SU-DHL-6 (cell line): ENCODE results near the gene RBM24.
"Not testable (repeated sequence)": the region's sequence is repeated elsewhere in the genome, so short reads cannot be mapped to it uniquely, and the experiment has no call there.

Source experiments
- H2AFZ ChIP-seq: fragments of 200-600 bp; sonication (generic); 2 replicates; pipeline ENCODE4 v1.6.1; 2014; ENCODE audit warnings: low read depth, mild to moderate bottlenecking, moderate library complexity, mixed read lengths, antibody characterized with exemption, low read length; ENCODE audit not compliant: severe bottlenecking
- H3F3A ChIP-seq: fragments of 200-600 bp; shearing (Covaris generic); 2 replicates; pipeline ENCODE4 v1.6.0; 2016; ENCODE audit warnings: antibody characterized with exemption, mild to moderate bottlenecking; ENCODE audit not compliant: insufficient read depth
- H3K27ac ChIP-seq: fragments of 200-600 bp; sonication (generic); 2 replicates; pipeline ENCODE4 v1.5.1; 2016; ENCODE audit warnings: low read depth, mild to moderate bottlenecking, low read length, moderate library complexity, mixed read lengths
- H3K27me3 ChIP-seq: fragments of 200-600 bp; sonication (generic), shearing (Covaris generic); 2 replicates; pipeline ENCODE4 v1.6.0; 2014; ENCODE audit warnings: mild to moderate bottlenecking, low read length
- H3K36me3 ChIP-seq: fragments of 200-600 bp; sonication (generic); 2 replicates; pipeline ENCODE4 v1.6.1; 2014; ENCODE audit warnings: mild to moderate bottlenecking, low read length, mixed read lengths
- H3K4me2 ChIP-seq: fragments of 300-600, 200-600 bp; shearing (Covaris generic), sonication (generic); 2 replicates; pipeline ENCODE4 v1.6.0; 2014; ENCODE audit warnings: low read length, low read depth, mild to moderate bottlenecking; ENCODE audit not compliant: poor library complexity, severe bottlenecking
- H3K4me3 ChIP-seq: fragments of 200-600 bp; sonication (generic); 2 replicates; pipeline ENCODE4 v1.5.1; 2014; ENCODE audit warnings: antibody characterized with exemption, low read length, mild to moderate bottlenecking, mixed read lengths; ENCODE audit not compliant: insufficient read depth, poor library complexity, severe bottlenecking
- H3K79me2 ChIP-seq: fragments of 200-600 bp; sonication (generic); 2 replicates; pipeline ENCODE4 v1.6.1; 2014; ENCODE audit warnings: mild to moderate bottlenecking, low read length, moderate library complexity; ENCODE audit not compliant: insufficient read depth
- H3K9ac ChIP-seq: fragments of 200-600 bp; sonication (generic); 2 replicates; pipeline ENCODE4 v1.7.0; 2014; ENCODE audit warnings: mild to moderate bottlenecking, low read length
- H3K9me2 ChIP-seq: fragments of 200-600 bp; sonication (generic); replicated peaks from 2 replicates; pipeline ENCODE4 v1.6.1; 2014; ENCODE audit warnings: low read length; ENCODE audit not compliant: insufficient read depth
- H3K9me3 ChIP-seq: fragments of 200-600 bp; sonication (generic); 2 replicates; pipeline ENCODE4 v1.6.1; 2014; ENCODE audit warnings: low read length, mixed read lengths; ENCODE audit not compliant: insufficient read depth
- H4K20me1 ChIP-seq: fragments of 200-600 bp; sonication (generic); 2 replicates; pipeline ENCODE4 v1.6.1; 2014; ENCODE audit warnings: low read depth, mild to moderate bottlenecking, antibody characterized with exemption, low read length, moderate library complexity, mixed read lengths
- CTCF ChIP-seq: fragments of 200-600 bp; sonication (generic); IDR thresholded peaks from one replicate; pipeline ENCODE4 v1.5.1; 2017; ENCODE audit warnings: antibody characterized with exemption, mild to moderate bottlenecking, low read length, moderate library complexity; ENCODE audit not compliant: insufficient read depth, poor library complexity, severe bottlenecking
- EZH2phosphoT487 ChIP-seq: fragments of 200-600 bp; sonication (generic), shearing (Covaris generic); conservative IDR thresholded peaks from 2 replicates; pipeline ENCODE4 v1.6.1; 2018; ENCODE audit warnings: mild to moderate bottlenecking, antibody characterized with exemption, low read length, moderate library complexity, mixed read lengths

RBM24 gene

DNA sequence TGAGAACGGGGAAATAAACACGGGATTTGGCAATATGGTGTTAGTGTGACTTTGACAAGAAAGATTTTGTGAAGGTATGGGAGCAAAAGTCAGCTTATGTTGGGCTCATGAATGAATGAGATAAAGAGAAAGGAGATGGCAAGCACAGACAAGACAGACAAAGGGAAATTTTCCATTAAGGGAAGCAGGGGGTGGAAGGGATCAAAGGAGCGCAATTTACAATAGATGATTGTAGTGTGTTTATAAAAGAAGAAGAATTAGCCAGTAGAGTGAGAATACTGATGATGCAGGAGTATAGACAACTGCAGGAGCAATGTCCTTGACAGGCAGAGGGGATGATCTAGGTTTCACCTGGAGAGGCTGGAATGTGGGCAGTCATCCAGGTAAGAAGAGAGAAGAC is 34.1 kb downstream of the RBM24 start:
- no peaks in the 10 kb centered on the region for H3K9me3 ChIP-seq
- H3K9me2 ChIP-seq = no peaks in the 10 kb centered on the region; the same call in 1 of the 2 replicates
- H3F3A ChIP-seq = no peaks in the 10 kb centered on the region
- no peaks in the 10 kb centered on the region for H3K27me3 ChIP-seq
- H3K4me3 ChIP-seq = no peak overlapping the region
- H3K79me2 ChIP-seq = no peaks in the 10 kb centered on the region
- H3K4me2 ChIP-seq = no peak overlapping the region
- H3K36me3 ChIP-seq = no peaks in the 10 kb centered on the region
- no peaks in the 10 kb centered on the region for H4K20me1 ChIP-seq
- H2AFZ ChIP-seq = no peak overlapping the region
- no peak overlapping the region for H3K27ac ChIP-seq
- TF ChIP-seq CTCF = no peak
- H3K9ac ChIP-seq = no peak overlapping the region

- Histone ChIP-seq H3K9me2 (no peaks in the 10 kb centered on the region; the same call in 1 of the 2 replicates), H3K4me3 (no peak overlapping the region), H3K27me3 (no peaks in the 10 kb centered on the region), H3K27ac (no peak overlapping the region), H3K79me2 (no peaks in the 10 kb centered on the region), H3K36me3 (no peaks in the 10 kb centered on the region), H2AFZ (no peak overlapping the region), H3K9me3 (no peaks in the 10 kb centered on the region), H3K4me2 (no peak overlapping the region), H4K20me1 (no peaks in the 10 kb centered on the region), H3F3A (no peaks in the 10 kb centered on the region), H3K9ac (no peak overlapping the region)
- TF ChIP-seq EZH2phosphoT487 (no peak), CTCF (no peak)
Observed at GRCh38 chr6:17318435-17319165, 37.4 kb downstream of the RBM24 start.

- not testable (repeated sequence) for H3K4me2 ChIP-seq, H3K9ac ChIP-seq, H3K36me3 ChIP-seq, H3K9me2 ChIP-seq, H3K4me3 ChIP-seq, H3K79me2 ChIP-seq, H4K20me1 ChIP-seq, H3F3A ChIP-seq, H3K9me3 ChIP-seq, H2AFZ ChIP-seq, H3K27ac ChIP-seq, H3K27me3 ChIP-seq
Observed at GRCh38 chr6:17320266-17320665, 39.1 kb downstream of the RBM24 start.

DNA sequence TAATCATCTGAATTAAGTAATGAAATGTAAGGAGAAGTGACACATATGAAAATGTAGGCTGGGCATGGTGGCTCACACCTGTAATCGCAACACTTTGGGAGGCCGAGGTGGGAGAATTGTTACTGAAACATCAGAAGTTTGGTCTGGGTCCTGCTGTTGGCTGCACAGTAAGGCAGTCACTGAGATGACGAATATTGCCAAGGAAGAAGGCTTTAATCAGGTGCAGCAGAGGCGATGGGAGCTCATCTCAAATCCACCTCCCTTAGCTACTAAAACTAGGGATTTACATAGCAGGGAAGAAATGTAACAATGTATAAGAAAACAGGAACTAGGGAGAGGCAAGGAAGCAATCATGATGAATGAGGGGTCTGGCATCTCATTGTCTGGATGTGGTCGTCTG is 50.1 kb downstream of the RBM24 start:
- no peak overlapping the region for H3K4me3 ChIP-seq
- H4K20me1 ChIP-seq = no peaks in the 10 kb centered on the region
- H3K9ac ChIP-seq = no peak overlapping the region
- TF ChIP-seq EZH2phosphoT487 (no peak), CTCF (no peak)
- H3K79me2 ChIP-seq = no peaks in the 10 kb centered on the region
- no peaks in the 10 kb centered on the region for H3K9me2 ChIP-seq
- no peaks in the 10 kb centered on the region for H3F3A ChIP-seq
- H3K4me2 ChIP-seq = no peak overlapping the region
- H3K36me3 ChIP-seq = no peaks in the 10 kb centered on the region
- no peak overlapping the region for H3K27ac ChIP-seq
- no peak overlapping the region for H2AFZ ChIP-seq
- no peaks in the 10 kb centered on the region for H3K9me3 ChIP-seq
- H3K27me3 ChIP-seq = no peaks in the 10 kb centered on the region
